GM18505 (cell line): ENCODE data around the gene MAN2B2.

Experiments
- ATAC-seq: cut with Tn5 transposase; IDR thresholded peaks from one replicate; pipeline ENCODE4 v1.9.1; 2021; ENCODE audit not compliant: unreplicated experiment
- POLR2A ChIP-seq: IDR thresholded peaks from 4 replicates; pipeline ENCODE4 v1.6.1; 2011; ENCODE audit warnings: borderline replicate concordance; ENCODE audit not compliant: insufficient read depth, insufficient read length; ENCODE audit errors: extremely low read depth

MAN2B2 gene

GRCh38 chr4:6598641-6599040 is 23.7 kb downstream of the MAN2B2 start:
- no peak for ATAC-seq
- no peak for TF ChIP-seq POLR2A

- TF ChIP-seq POLR2A, result no peak
- no peak for ATAC-seq
Measured at GRCh38 chr4:6601661-6602250, 26.8 kb downstream of the MAN2B2 start.

GRCh38 chr4:6602289-6602688 is 27.3 kb downstream of the MAN2B2 start:
- no peak for TF ChIP-seq POLR2A
- no peak for ATAC-seq

GRCh38 chr4:6603128-6603527 is 28.1 kb downstream of the MAN2B2 start:
- ATAC-seq, result no peak

GRCh38 chr4:6605114-6605513 is 30.1 kb downstream of the MAN2B2 start:
- no peak for ATAC-seq
- TF ChIP-seq POLR2A, result no peak

More at GRCh38 chr4:6603128-6603527, 28.1 kb downstream of the MAN2B2 start:
- TF ChIP-seq POLR2A, result no peak

- ATAC-seq, result no peak
- no peak for TF ChIP-seq POLR2A
Measured at GRCh38 chr4:6605605-6606004, 30.6 kb downstream of the MAN2B2 start.

GRCh38 chr4:6606465-6607235 is 31.7 kb downstream of the MAN2B2 start:
- TF ChIP-seq POLR2A, result no peak
- no peak for ATAC-seq

- no peak for ATAC-seq
- TF ChIP-seq POLR2A, result no peak
Measured at GRCh38 chr4:6607368-6608055, 32.5 kb downstream of the MAN2B2 start.

GRCh38 chr4:6608758-6609414 is 33.9 kb downstream of the MAN2B2 start:
- no peak for ATAC-seq
- no peak for TF ChIP-seq POLR2A

- ATAC-seq, result no peak
- TF ChIP-seq POLR2A, result no peak
Measured at GRCh38 chr4:6609415-6610079, 34.6 kb downstream of the MAN2B2 start.

- no peak for ATAC-seq
- no peak for TF ChIP-seq POLR2A
Measured at GRCh38 chr4:6610856-6611430, 36.0 kb downstream of the MAN2B2 start.

- no peak for TF ChIP-seq POLR2A
- no peak for ATAC-seq
Measured at GRCh38 chr4:6612961-6613675, 38.1 kb downstream of the MAN2B2 start.
